Measurements from ENCODE around the gene TRAF7.

TRAF7 gene

DNA sequence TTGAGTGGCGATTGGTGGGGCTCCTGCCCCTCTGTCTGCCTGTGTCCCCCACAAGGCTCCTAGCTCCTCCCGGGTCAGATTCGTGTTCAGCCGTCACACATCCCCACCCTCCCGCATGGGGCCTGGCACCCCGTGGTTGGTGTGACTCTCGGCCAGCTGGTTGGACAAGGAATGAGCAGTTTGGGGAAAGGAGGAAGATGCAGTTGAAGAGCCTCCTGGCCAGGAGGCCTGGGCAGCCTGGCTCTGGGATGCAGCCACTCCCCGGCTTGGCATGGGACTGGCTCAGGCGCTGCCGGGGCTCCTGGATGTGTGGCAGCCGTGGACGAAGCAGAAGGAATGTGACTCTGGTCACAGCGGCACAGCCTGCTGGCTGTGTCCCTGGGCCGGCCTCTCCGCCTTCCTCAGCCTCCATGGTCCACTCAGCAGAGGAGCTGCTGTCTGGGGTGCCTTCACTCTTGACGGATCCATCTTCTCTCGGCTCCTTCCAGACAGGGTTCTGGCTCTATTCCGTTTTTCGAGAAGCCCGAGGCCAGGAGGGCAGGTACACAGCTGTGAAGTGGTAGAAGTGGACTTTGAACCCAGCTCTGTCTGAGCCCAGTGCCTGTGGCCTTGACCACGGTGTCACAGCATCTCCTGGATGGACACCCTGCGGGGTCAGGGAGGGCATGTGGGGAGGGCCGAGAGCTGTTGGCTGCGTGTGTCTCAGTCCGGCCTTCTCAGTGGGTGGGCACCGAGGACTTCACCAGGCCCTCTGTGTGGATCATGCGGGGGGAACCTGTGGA is 2.1 kb downstream of the TRAF7 start:
- no peak for DNase-seq (ENCODE audit: extremely low spot score)
- CTCF ChIA-PET = no interaction called here
- TF ChIP-seq BHLHE40 (IDR thresholded peaks at IDR 0.05; ENCODE audit: borderline replicate concordance) (no peak), ELF4 (IDR thresholded peaks at IDR 0.05) (no peak), NFRKB (IDR thresholded peaks at IDR 0.05) (no peak), SUZ12 (IDR thresholded peaks at IDR 0.05) (no peak), TARDBP (IDR thresholded peaks at IDR 0.05) (no peak), L3MBTL2 (conservative IDR thresholded peaks at IDR 0.05) (no peak), FOXK2 (IDR thresholded peaks at IDR 0.05) (no peak), ZNF384 (IDR thresholded peaks at IDR 0.05) (no peak), SP1 (IDR thresholded peaks at IDR 0.05) (no peak)
- TF ChIP-seq, protein P1, sequence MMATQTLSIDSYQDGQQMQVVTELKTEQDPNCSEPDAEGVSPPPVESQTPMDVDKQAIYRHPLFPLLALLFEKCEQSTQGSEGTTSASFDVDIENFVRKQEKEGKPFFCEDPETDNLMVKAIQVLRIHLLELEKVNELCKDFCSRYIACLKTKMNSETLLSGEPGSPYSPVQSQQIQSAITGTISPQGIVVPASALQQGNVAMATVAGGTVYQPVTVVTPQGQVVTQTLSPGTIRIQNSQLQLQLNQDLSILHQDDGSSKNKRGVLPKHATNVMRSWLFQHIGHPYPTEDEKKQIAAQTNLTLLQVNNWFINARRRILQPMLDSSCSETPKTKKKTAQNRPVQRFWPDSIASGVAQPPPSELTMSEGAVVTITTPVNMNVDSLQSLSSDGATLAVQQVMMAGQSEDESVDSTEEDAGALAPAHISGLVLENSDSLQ (IDR thresholded peaks at IDR 0.05) = no peak
- POLR2A ChIA-PET = interaction anchor here (1.4 kb wide), 1 partner anchor 46 kb away, joined by 6 read pairs; no protein-coding TSS in a partner anchor

DNA sequence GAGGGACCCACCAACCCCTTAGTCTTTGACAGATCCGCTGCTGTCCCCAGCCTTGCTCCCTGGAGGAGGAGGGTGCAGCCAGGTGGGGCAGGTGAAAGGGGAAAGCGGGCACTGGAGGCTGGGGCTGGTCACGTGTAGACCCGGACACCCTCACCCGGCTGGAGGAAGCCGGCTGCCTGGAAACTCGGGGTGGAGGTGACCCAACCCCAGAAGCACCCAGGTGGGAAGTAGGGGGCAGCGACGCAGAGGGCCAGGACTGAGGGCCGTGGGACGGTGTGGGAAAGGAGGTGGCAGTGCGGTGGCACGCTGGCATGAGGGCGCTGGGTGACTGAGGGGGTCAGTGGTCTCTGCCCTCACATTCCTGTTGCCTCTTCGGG is 2.7 kb downstream of the TRAF7 start:
- TF ChIP-seq FOXM1 (IDR thresholded peaks at IDR 0.05; ENCODE audit: borderline replicate concordance) (no peak), BHLHE40 (IDR thresholded peaks at IDR 0.05; ENCODE audit: borderline replicate concordance) (no peak), FOXK2 (IDR thresholded peaks at IDR 0.05) (no peak), FOXA1 (IDR thresholded peaks at IDR 0.05) (no peak), SUZ12 (IDR thresholded peaks at IDR 0.05) (no peak), L3MBTL2 (conservative IDR thresholded peaks at IDR 0.05) (no peak), CTBP1 (IDR thresholded peaks at IDR 0.05; ENCODE audit: borderline replicate concordance) (no peak), TARDBP (IDR thresholded peaks at IDR 0.05) (no peak), ARNT (IDR thresholded peaks at IDR 0.05) (no peak), SP1 (IDR thresholded peaks at IDR 0.05) (no peak), ELF4 (IDR thresholded peaks at IDR 0.05) (no peak)
- TF ChIP-seq, protein P1 (IDR thresholded peaks at IDR 0.05) = no peak
- ChIA-PET POLR2A (interaction anchor here (1.4 kb wide), 1 partner anchor 46 kb away, joined by 6 read pairs; no protein-coding TSS in a partner anchor), CTCF (interaction anchor here (0.7 kb wide), 1 partner anchor 132 kb away, joined by 3 read pairs; the partner anchor contains the start of gene NHERF2)
- DNase-seq (ENCODE audit: extremely low spot score) = no peak

DNA sequence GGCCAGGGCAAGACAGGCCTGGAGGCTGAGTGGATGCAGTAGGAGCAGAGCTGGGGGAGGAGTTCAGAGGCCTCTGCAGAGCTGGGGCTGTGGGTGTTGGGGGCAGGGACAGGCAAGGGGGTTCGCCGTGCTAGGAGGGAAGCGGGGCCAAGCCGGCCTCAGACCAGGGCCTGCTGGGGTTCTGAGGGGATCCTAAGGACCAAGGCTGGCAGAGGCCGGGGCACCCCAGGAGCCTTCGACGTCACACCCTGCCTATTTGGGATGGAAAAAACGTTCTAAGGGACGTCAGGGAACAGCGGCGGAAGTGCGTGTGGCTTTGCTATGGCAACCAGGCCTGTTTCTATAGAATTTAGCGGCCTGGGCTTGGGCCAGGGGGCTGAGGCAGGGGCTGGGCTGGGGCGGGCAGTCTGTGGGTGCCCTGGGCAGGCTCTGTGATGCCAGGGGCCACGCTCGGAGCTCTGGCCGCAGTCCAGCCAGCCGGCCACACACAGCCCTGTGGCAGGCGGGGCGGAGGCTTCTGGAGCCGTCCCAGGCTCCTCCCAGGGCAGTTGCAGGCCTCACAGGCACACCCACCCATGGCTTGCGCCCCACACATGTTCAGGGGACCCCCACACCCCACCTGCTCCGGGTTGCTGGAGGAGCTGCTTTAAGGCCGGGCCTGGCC is 3.7 kb downstream of the TRAF7 start:
- ChIA-PET CTCF (interaction anchor here (0.7 kb wide), 1 partner anchor 133 kb away, joined by 3 read pairs; the partner anchor contains the start of gene NHERF2), POLR2A (interaction anchor here (0.9 kb wide), 1 partner anchor 9 kb away, joined by 3 read pairs; no protein-coding TSS in a partner anchor)
- no peak for DNase-seq (ENCODE audit: extremely low spot score)
- TF ChIP-seq SUZ12 (IDR thresholded peaks at IDR 0.05) (no peak), FOXK2 (IDR thresholded peaks at IDR 0.05) (no peak), L3MBTL2 (conservative IDR thresholded peaks at IDR 0.05) (no peak), ARNT (IDR thresholded peaks at IDR 0.05) (no peak), NFRKB (IDR thresholded peaks at IDR 0.05) (no peak), SP1 (IDR thresholded peaks at IDR 0.05) (no peak)

DNA sequence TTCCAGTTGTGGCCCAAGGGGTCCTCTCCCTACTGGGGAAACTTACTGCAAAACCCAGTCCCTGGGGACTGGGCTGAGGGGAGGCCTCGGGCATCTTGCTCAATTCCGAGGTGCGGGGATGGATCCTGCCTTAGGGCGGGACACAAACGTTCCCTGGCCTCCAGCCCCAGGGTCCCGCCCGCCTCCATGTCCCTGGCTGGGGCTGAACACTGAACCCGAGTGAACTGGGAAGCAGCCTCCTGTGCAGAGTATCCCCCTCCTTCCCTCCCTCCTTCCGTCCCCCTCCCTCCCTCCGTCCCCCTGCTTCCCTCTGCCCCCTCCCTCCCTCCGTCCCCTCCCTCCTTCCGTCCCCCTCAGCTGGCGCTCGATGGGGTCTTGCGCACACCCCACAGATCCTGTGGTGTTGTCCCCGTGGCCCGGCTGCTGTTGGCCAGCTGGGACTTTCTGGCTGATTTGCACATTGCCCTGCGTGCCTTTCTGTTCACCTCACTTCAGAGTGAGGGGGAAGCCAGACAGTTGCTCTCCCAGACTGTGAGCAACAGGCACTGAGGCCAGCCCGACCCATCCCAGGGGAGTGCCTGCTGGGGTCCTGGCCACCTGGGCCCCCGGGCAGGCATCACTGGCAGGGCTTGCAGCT is 5.5 kb downstream of the TRAF7 start:
- POLR2A ChIA-PET = no interaction called here
- TF ChIP-seq, protein P1 (IDR thresholded peaks at IDR 0.05) = no peak
- TF ChIP-seq ELF4 (IDR thresholded peaks at IDR 0.05) = no peak
- no peak for TF ChIP-seq CTBP1 (IDR thresholded peaks at IDR 0.05; ENCODE audit: borderline replicate concordance)
- no peak for TF ChIP-seq L3MBTL2 (conservative IDR thresholded peaks at IDR 0.05)
- TF ChIP-seq FOXM1 (IDR thresholded peaks at IDR 0.05; ENCODE audit: borderline replicate concordance) = no peak
- no peak for TF ChIP-seq BHLHE40 (IDR thresholded peaks at IDR 0.05; ENCODE audit: borderline replicate concordance)
- TF ChIP-seq FOXA1 (IDR thresholded peaks at IDR 0.05) = no peak
- TF ChIP-seq SP1 (IDR thresholded peaks at IDR 0.05) = no peak
- TF ChIP-seq HDGF (IDR thresholded peaks at IDR 0.05; ENCODE audit: borderline replicate concordance) = no peak
- TF ChIP-seq SUZ12 (IDR thresholded peaks at IDR 0.05) = no peak
- no peak for TF ChIP-seq TARDBP (IDR thresholded peaks at IDR 0.05)
- no peak for TF ChIP-seq ARNT (IDR thresholded peaks at IDR 0.05)
- TF ChIP-seq FOXK2 (IDR thresholded peaks at IDR 0.05) = no peak
- no peak for TF ChIP-seq ZNF384 (IDR thresholded peaks at IDR 0.05)
- no peak for TF ChIP-seq LEF1 (IDR thresholded peaks at IDR 0.05; ENCODE audit: borderline replicate concordance)
- TF ChIP-seq NFRKB (IDR thresholded peaks at IDR 0.05) = no peak
- CTCF ChIA-PET = no interaction called here
- no peak for DNase-seq (ENCODE audit: extremely low spot score)

DNA sequence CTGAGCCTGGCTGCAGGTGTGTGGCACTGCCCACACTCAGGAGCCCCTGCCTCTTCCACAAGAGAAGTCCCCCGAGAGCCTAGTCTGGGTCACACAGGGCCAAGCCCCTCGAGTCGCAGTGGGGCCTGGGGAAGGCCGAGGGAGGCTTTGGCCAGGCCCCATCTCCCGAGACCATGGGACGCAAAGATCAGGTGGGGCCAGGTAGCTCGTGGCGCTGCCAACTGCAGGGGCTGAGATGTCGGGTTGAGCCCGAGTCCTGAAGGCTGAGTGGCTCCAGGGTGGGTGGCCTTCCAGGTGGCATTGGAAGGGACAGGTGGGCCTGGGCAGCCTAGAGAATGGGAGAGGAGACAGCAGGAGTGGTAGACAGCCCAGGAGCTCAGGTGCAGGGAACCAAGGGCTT is 6.3 kb downstream of the TRAF7 start:
- POLR2A ChIA-PET = interaction anchor here (0.6 to 1.3 kb wide), 3 partner anchors 9 to 24 kb away, joined by 3 to 4 read pairs (median 3); no protein-coding TSS in a partner anchor
- CTCF ChIA-PET = no interaction called here
- TF ChIP-seq FOXA1 (IDR thresholded peaks at IDR 0.05) (no peak), ELF4 (IDR thresholded peaks at IDR 0.05) (no peak), LEF1 (IDR thresholded peaks at IDR 0.05; ENCODE audit: borderline replicate concordance) (no peak), SP1 (IDR thresholded peaks at IDR 0.05) (no peak)

More for the DNA sequence above, 6.3 kb downstream of the TRAF7 start:
- DNase-seq (ENCODE audit: extremely low spot score) = no peak

All from HEK293T (cell line).